Endothelial cell of umbilical vein (primary cell): ENCODE data around the gene PARD3B.

Source experiments
- MAX ChIP-seq: IDR thresholded peaks from 2 replicates; pipeline ENCODE4 v1.6.1; 2011; ENCODE audit not compliant: insufficient read depth, insufficient read length
- MYC ChIP-seq: IDR thresholded peaks from one replicate; pipeline ENCODE4 v1.6.1; 2011; ENCODE audit warnings: mild to moderate bottlenecking, low read depth, low read length
- POLR2A ChIP-seq: IDR thresholded peaks from 2 replicates; pipeline ENCODE4 v1.6.1; 2012; ENCODE audit warnings: low read depth, mild to moderate bottlenecking, control low read depth, low read length
- POLR2AphosphoS5 ChIP-seq: IDR thresholded peaks from 2 replicates; pipeline ENCODE4 v1.6.1; 2012; ENCODE audit warnings: low read depth, mild to moderate bottlenecking, control low read depth, low read length, moderate library complexity; ENCODE audit not compliant: insufficient read depth
- TF ChIP-seq, protein P1 (sequence below), 2 donors: IDR thresholded peaks; 1 replicate in 1 of 2; 2 replicates in 1 of 2; pipeline ENCODE4 v1.5.1; 2011; ENCODE audit warnings: low read length in 2 of 2, mild to moderate bottlenecking in 2 of 2, moderate library complexity in 2 of 2, control low read depth in 1 of 2, inconsistent platforms in 1 of 2, low read depth in 1 of 2; ENCODE audit not compliant: insufficient read depth in 1 of 2; ENCODE audit errors: extremely low read depth in 1 of 2

DNA sequence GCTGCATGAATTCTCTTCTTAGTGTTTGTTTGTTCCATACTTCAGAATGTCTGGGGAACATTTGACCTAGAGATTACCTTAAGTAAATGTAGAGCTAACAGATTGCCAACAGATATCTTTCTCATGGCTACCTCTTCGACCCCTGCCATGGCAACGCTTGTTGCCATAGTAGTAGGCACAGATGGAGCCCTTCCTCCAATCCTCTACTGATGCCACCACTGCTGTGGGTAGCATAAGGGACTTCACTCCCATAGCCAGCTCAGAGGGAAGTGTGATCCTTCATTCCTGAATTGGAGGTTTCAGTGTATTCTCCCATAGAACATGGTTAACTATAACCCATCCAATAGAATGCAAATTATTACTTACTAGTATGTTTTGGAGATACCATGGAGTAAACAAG, 593.5 kb downstream of the PARD3B start:
- no peak for TF ChIP-seq POLR2A
- no peak for TF ChIP-seq MAX
- TF ChIP-seq, protein P1, sequence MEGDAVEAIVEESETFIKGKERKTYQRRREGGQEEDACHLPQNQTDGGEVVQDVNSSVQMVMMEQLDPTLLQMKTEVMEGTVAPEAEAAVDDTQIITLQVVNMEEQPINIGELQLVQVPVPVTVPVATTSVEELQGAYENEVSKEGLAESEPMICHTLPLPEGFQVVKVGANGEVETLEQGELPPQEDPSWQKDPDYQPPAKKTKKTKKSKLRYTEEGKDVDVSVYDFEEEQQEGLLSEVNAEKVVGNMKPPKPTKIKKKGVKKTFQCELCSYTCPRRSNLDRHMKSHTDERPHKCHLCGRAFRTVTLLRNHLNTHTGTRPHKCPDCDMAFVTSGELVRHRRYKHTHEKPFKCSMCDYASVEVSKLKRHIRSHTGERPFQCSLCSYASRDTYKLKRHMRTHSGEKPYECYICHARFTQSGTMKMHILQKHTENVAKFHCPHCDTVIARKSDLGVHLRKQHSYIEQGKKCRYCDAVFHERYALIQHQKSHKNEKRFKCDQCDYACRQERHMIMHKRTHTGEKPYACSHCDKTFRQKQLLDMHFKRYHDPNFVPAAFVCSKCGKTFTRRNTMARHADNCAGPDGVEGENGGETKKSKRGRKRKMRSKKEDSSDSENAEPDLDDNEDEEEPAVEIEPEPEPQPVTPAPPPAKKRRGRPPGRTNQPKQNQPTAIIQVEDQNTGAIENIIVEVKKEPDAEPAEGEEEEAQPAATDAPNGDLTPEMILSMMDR (IDR thresholded peaks at IDR 0.05; ENCODE audit: extremely low read depth in 1 of 2, insufficient read depth in 1 of 2, low read depth in 1 of 2, low read length in 2 of 2): no peak
- TF ChIP-seq POLR2AphosphoS5: no peak
- no peak for TF ChIP-seq MYC
